Small intestine (tissue), 7 donors: ENCODE measurements around the gene PRDM12. TPM values are rescaled to one million over a fixed set of nuclear protein-coding genes. Genes with fewer than 3 reads are reported as not detected.

Experiments
- DNase-seq, 2 donors: peaks; one replicate each; pipeline versions ENCODE4 v3.0.0 to v3.0.0-alpha.2; 2013
- FAIRE-seq: peaks from 2 replicates; lab custom pipeline; 2012; peaks lifted over from hg19 to GRCh38; lab: Jason Lieb, UNC
- H3K27ac ChIP-seq, 3 donors: one replicate each; pipeline ENCODE4 v1.5.1; 2013; ENCODE audit warnings: low read length in 2 of 3, mild to moderate bottlenecking in 2 of 3, control low read depth in 1 of 3, inconsistent platforms in 1 of 3, low read depth in 1 of 3, moderate library complexity in 1 of 3
- H3K27me3 ChIP-seq, 3 donors: one replicate each; pipeline ENCODE4 v1.6.1; 2013; ENCODE audit warnings: low read length in 3 of 3, inconsistent platforms in 1 of 3; ENCODE audit not compliant: control insufficient read depth in 3 of 3, insufficient read depth in 3 of 3
- H3K36me3 ChIP-seq, 3 donors: one replicate each; pipeline ENCODE4 v1.6.1; 2013; ENCODE audit warnings: low read length in 3 of 3, inconsistent platforms in 1 of 3, low read depth in 1 of 3, mild to moderate bottlenecking in 1 of 3, moderate library complexity in 1 of 3; ENCODE audit not compliant: control insufficient read depth in 3 of 3, insufficient read depth in 2 of 3
- H3K4me1 ChIP-seq, 3 donors: one replicate each; pipeline ENCODE4 v1.6.1; 2013; ENCODE audit warnings: low read length in 2 of 3, inconsistent platforms in 1 of 3, low read depth in 1 of 3, mild to moderate bottlenecking in 1 of 3, moderate library complexity in 1 of 3; ENCODE audit not compliant: control insufficient read depth in 3 of 3, insufficient read depth in 2 of 3
- H3K4me3 ChIP-seq, 3 donors: one replicate each; pipeline ENCODE4 v1.5.1; 2013; ENCODE audit warnings: low read length in 3 of 3, control low read depth in 1 of 3, inconsistent platforms in 1 of 3, low read depth in 1 of 3, mild to moderate bottlenecking in 1 of 3, moderate library complexity in 1 of 3
- H3K9me3 ChIP-seq, 2 donors: one replicate each; pipeline ENCODE4 v1.6.1; 2013; ENCODE audit warnings: low read depth in 1 of 2, low read length in 1 of 2; ENCODE audit not compliant: control insufficient read depth in 2 of 2, insufficient read depth in 1 of 2
- WGBS, 3 donors: extraction: QIAGEN DNeasy Blood & Tissue Kit; methylation state at CpG; one replicate each; pipeline ENCODE4 v1.1.7; 2013; 5-methylcytosine and 5-hydroxymethylcytosine counted together
- polyA plus RNA-seq, 4 donors: library from polyadenylated mRNA; stranded (reverse) in 3 of 4; unstranded in 1 of 4; fragments of 200-250 nt in 3 of 4; fragments of 120-200 nt in 1 of 4; gene quantifications; one replicate each; pipeline versions ENCODE4 v1.2.1 to v1.2.3, GENCODE V29; 2013
- donor health status: healthy with polysubstance abuse.
- donor health status: control.
- donor health status: control.
- donor health status: Bipolar disorder and iron deficiency.
- donor health status: healthy.

PRDM12 gene
- polyA plus RNA-seq, 4 donors = 0.03 to 0.22 (median 0.09) TPM; not detected in 1

DNA sequence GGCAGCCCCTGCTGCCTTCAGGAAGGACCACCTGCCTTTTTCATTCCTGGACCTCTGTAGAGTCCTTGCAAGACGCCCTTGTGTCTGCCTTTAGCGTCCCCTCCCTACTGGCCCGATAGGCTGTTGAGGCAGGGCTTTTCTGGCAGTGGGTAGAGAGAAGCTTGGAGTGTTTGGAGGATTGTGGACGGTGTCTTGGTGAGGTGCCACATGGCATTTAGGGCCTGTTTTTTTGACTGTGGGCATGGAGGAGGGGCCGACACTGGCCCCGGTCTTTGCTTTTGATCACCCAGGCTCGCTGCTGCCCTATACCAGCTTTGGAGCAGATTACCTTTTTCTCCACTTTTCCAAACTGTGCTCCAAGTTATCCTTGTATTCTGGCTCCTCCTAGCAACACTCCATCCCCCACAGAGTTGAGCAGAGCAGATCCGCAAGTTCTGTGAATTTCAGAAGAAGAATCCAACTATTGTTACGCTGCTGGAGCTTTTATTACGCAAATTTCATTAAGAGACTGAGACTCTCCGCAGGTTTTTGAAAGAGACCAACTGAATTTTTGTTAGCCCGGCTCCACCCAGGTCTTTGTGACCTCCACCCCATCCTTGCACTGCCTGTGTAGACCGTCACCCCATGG is 34.8 kb upstream of the PRDM12 start:
- peaks cover 8 to 94% (median 22%) of the 10 kb centered on the region in 3 donors for H3K36me3 ChIP-seq
- H3K27me3 ChIP-seq = no peaks in the 10 kb centered on the region
- no peak overlapping the region for H3K4me3 ChIP-seq
- H3K4me1 ChIP-seq = no peaks in the 10 kb centered on the region
- H3K27ac ChIP-seq = no peak overlapping the region
- WGBS, 3 donors = 91 to 96% (median 91%) methylated on average over 13 of the region's 13 CpGs
- FAIRE-seq = no peak
- no peaks in the 10 kb centered on the region for H3K9me3 ChIP-seq
- no peak for DNase-seq

DNA sequence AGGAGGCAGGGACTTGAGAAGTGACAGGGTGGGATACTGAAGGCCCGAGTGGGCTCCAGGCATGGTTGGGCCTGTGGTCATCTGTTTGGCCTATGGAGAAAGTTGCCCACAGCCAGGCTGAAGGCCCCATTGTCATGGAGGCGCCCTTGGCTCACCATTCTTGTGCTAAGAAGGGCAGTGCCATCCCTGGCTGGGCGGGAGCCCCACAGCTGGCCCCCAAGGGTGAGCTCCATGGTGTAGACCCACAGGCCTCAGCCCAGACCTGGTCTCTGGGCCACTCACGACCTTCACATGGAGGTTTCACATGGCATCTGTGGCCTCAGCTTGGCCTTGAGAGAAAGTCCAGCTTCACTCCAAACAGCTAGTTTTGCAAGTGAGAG is 34.3 kb upstream of the PRDM12 start:
- WGBS, 3 donors = 92 to 97% (median 92%) methylated on average over 4 of the region's 4 CpGs
- Histone ChIP-seq H3K36me3 (peaks cover 8 to 94% (median 20%) of the 10 kb centered on the region in 3 donors), H3K4me1 (no peaks in the 10 kb centered on the region), H3K27ac (no peak overlapping the region), H3K4me3 (no peak overlapping the region), H3K9me3 (no peaks in the 10 kb centered on the region), H3K27me3 (no peaks in the 10 kb centered on the region)
- no peak for FAIRE-seq
- DNase-seq = no peak

DNA sequence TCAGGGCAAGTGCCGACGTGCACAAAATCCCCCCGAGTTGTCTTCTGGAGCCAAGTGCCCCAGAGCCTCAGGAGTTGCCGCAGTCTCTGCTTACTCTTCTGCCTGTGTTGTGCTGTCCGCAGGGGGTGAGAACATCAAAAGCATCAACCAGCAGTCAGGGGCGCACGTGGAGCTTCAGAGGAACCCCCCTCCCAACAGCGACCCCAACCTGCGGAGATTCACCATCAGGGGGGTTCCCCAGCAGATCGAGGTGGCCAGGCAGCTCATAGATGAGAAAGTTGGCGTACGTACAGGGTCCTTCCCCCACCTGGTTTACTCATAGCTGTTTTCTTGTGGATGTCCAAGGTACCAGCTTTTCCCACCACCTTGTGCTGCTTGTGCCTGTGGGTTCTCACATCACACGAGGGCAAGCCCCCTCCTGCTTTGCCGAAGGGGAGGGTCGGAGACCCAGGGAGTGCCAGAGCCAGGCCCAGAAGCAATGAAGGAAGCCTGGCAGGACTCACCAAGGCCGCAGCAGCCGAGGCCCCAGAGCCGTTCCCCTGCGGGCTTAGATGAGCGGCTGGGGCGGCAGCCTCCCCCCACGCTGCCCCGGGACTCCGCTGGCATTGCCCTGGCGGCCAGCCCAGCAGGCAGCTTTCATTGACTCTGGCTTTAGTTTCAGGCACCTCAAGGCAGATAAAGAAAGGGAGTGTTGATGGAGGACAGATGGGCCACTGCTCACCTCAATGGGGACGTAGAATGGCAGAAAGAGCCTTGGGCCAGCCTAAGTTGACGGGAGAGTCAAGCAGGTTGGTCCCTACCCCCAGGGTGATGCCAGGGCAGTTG is 33.7 kb upstream of the PRDM12 start:
- no peak for DNase-seq
- H3K4me1 ChIP-seq = no peaks in the 10 kb centered on the region
- H3K36me3 ChIP-seq = peaks cover 11 to 96% (median 16%) of the 10 kb centered on the region in 3 donors

DNA sequence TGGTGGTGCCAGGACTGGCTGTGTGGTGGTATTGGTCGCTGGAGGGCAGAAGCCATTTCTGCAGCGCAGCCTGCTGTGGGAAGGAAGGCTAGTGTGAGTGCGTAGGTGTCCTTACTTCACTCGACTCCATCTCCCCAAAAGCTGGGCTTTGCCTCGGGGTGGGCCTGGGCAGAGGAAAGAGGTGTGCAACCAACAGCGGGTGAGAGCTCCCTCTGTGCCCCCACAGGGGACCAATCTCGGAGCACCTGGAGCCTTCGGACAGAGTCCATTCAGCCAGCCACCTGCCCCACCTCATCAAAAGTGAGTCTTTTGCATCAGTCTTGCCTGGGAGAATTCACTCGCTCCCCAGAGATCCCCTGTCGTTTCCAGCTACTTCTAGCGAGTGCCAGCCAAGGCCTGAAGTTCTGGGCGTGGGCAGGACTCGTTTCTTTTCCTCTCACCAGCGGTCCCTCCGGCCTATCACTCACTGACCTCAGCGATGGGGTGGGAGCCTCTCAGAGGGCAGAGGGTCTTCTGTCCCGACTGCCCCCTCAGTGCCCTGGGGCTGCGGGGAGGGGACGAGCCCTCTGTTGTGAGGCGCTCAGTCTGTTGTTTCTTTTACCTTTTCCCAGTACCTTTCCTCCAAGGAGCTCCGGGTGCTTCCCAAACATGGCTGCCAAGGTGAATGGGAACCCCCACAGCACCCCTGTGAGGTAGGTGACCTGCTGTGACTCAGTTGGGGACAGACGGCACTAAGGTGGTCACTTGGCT is 32.9 kb upstream of the PRDM12 start:
- no peak for DNase-seq
- WGBS, 3 donors = 93 to 97% (median 94%) methylated on average over 20 to 22 of the region's 22 CpGs
- Histone ChIP-seq H3K9me3 (no peaks in the 10 kb centered on the region), H3K4me1 (no peaks in the 10 kb centered on the region), H3K27ac (no peak overlapping the region), H3K27me3 (no peaks in the 10 kb centered on the region), H3K4me3 (no peak overlapping the region), H3K36me3 (peaks cover 16 to 96% (median 18%) of the 10 kb centered on the region in 3 donors)
- no peak for FAIRE-seq

More for the DNA sequence above, 33.7 kb upstream of the PRDM12 start:
- Histone ChIP-seq H3K9me3 (no peaks in the 10 kb centered on the region), H3K4me3 (no peak overlapping the region), H3K27ac (no peak overlapping the region), H3K27me3 (no peaks in the 10 kb centered on the region)
- 94 to 96% (median 95%) methylated on average over 27 of the region's 27 CpGs for WGBS, 3 donors
- no peak for FAIRE-seq

DNA sequence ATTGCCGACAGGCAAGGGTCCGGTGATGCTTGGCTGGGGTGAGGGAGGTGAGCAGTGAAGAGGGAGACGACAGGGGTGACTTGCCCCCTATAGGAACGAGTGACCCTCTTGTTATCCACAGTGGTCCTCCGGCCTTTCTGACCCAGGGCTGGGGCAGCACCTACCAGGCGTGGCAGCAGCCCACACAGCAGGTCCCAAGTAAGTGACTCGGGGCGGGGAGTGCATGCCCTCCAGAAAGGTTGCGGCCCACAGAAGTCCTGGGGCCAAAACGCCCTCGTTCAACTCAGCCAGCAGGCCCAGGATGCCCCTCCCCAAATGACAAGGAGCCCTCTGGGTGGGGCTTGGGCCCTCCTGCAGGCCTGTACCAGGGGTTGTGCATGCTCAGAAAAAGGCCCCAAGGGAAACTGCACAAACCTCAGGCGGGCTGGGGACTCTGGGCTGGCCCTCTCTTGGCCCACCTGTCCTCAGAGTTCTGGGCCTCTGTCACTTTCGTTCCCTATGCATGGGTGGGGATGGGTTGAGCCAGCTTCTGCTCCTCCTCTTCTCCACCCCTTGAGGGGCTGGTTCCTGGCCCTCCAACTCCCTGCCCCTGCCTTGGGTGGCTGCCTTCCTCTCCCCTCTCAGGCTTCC is 32.2 kb upstream of the PRDM12 start:
- WGBS, 3 donors = 89 to 99% (median 94%) methylated on average over 11 to 13 of the region's 13 CpGs
- Histone ChIP-seq H3K4me1 (no peaks in the 10 kb centered on the region), H3K27me3 (no peaks in the 10 kb centered on the region), H3K9me3 (no peaks in the 10 kb centered on the region), H3K4me3 (no peak overlapping the region), H3K27ac (no peak overlapping the region), H3K36me3 (peaks cover 11 to 95% (median 16%) of the 10 kb centered on the region in 3 donors)
- FAIRE-seq = no peak
- no peak for DNase-seq

DNA sequence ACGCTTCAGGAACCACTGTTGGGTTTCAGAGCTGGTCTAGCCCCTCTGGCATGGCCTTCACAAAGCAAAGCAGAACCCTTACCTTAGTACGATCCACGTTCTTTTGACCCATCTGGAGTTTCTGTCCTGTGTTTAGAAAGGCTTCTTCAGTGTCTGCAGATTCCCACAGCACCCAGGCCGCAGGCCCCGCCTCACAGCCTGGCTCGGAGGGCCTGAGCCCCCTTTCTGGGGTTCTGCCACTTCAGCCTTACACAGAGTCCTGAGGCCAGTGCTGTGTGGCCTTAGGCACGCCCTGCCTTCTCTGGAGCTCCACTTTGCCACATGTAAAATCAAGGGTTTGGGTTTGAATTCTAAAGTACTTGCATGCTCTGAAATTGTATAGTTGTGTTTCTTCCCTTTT is 31.6 kb upstream of the PRDM12 start:
- no peak for FAIRE-seq
- peaks cover 11 to 89% (median 14%) of the 10 kb centered on the region in 3 donors for H3K36me3 ChIP-seq
- no peak for DNase-seq
- H3K27me3 ChIP-seq = no peaks in the 10 kb centered on the region
- no peak overlapping the region for H3K4me3 ChIP-seq
- no peaks in the 10 kb centered on the region for H3K9me3 ChIP-seq
- 92 to 96% (median 94%) methylated on average over 7 of the region's 7 CpGs for WGBS, 3 donors
- H3K4me1 ChIP-seq = no peaks in the 10 kb centered on the region
- no peak overlapping the region for H3K27ac ChIP-seq

DNA sequence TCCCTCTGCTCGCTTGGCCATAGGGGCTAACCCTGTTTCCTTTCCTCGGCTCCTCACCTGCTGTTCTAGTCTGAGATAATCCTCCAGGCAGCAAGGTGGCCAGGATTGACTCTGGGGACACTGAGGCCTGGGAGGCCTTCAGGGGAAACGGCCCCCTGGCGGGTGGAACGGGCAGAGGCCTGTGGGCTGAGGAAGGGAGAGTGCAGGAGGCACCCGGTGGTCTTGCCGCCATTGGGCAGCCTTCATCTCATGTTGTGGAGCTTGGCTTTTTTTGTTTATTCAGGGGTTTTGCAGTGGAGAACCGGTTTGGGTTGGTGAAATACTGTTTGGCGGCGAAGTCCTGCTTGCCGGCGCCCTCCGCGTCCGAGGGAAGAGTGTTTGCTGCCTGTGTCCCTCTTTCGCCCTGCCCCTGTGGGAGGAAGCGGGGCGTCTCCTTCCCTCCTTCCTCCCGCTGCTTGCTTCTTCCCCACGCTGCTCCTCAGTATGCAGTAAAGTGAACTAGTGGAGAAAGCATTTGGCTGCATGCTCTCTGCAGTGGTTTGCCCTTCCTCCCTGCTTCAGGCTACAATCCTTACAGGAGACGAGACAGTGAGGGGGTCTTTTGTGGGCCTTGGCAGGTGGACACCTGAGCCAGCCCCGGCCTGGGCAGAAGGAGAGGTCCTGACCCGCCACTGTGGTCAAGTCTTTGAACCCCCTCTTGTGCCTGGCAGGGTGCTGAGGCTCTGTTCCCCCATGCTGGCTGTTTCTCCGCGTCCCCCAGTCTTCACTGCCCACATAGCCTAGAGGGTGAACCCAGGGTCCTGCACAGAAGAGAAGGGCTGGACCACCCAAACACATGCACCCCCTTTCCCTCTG is 30.8 kb upstream of the PRDM12 start:
- WGBS, 3 donors = 93 to 94% (median 93%) methylated on average over 23 to 25 of the region's 25 CpGs
- H3K4me3 ChIP-seq = no peak overlapping the region
- FAIRE-seq = no peak
- H3K9me3 ChIP-seq = no peaks in the 10 kb centered on the region
- peaks cover 11 to 86% (median 17%) of the 10 kb centered on the region in 3 donors for H3K36me3 ChIP-seq
- no peaks in the 10 kb centered on the region for H3K27me3 ChIP-seq
- no peak overlapping the region for H3K27ac ChIP-seq
- H3K4me1 ChIP-seq = no peaks in the 10 kb centered on the region
- no peak for DNase-seq
